Stimulated activated CD4-positive, alpha-beta T cell treated with anti-CD3 and anti-CD28 coated beads, Interleukin-4, amount 100 ng/mL, for 48 hours (primary cell): ENCODE results near the gene AKIRIN1.
"Not testable (repeated sequence)": the region's sequence is repeated elsewhere in the genome, so short reads cannot be mapped to it uniquely, and the experiment has no call there.

Source experiments
- DNase-seq, 2 donors: peaks; one replicate each; pipeline ENCODE4 v3.0.0-alpha.2; 2020; ENCODE audit warnings: low read depth in 2 of 2

Gene AKIRIN1

DNA sequence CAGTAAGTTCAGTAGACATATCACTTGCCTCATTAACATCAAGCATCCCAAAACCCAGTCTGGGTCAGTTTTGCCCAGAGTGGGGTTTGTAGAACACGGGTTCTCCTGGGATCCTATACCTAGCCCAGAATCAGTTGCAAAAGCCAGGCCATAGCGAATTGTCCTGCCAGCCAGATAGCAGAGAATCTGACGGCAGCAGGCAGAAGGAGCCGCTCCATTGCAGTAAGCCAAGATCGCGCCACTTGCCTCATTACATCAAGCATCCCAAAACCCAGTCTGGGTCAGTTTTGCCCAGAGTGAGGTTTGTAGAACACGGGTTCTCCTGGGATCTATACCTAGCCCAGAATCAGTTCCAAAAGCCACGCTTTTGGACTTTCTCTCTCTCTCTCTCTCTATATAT lies 54.2 kb downstream of the AKIRIN1 start:
- no peak for DNase-seq

DNA sequence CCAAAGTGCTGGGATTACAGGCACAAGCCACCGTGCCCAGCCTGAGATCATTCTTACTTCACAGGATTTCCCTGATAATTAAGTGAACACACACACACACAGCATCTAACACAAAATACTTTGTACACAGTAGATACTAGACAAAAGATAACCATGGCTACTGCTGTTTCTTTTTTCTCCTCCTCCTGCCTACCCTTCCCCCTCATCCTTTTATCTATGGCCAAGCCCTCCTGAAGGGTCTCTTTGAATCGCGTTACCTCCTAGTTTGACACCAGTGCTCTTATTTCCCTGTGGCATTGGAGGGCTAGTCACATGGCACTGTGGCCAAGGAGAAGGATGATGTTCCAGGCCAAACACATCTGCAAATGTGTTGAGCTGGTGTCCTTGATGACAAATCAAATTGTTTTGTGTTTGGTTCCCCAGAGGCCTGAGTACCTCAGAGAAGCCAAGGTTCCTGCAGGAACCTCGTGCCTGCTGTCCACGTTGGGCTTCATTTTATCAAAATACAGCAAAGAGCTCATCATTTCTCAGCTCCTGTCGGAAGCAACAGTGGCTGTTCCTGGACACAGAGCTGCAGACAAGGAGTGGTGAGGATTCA lies 55.6 kb downstream of the AKIRIN1 start:
- DNase-seq = no peak

DNA sequence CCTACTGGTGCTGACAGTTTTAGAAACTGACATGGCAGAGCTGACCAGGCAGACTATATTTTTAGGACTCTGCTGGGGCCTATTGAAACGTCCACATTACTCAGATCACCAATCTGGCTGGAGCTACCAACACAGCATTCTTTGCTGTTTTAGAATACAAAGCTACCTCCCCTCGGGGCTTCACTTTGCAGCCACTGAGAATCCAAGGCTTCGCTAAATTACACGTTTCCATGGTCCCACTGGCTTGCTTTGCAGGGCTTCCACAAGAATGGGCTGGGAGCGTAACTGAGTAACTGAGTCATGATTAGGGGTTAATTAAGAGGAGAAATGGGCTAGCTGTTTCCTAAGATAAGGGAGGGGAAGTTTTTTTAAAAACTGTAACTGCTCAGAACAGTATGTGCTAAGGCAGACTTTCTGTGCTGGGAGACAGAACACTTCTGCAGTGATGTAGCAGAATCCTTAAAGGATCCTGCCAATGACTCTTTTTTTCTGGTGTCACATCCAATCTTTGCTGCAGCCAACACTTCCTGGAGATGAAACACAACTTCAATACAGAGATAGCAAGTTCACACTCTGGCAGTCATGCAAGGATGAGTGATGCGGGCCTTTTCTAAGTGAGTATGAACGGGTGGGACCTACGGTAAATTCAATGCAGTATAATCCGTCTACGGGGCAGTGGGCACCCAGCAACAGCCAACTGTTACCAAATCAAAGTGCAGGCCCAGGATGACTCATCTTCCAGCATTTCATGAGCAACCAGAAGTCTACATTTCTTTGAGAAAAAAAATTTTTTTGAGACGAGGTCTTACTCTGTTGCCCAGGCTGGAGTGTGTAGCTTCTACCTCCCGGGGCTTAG lies 56.5 kb downstream of the AKIRIN1 start:
- no peak for DNase-seq

DNA sequence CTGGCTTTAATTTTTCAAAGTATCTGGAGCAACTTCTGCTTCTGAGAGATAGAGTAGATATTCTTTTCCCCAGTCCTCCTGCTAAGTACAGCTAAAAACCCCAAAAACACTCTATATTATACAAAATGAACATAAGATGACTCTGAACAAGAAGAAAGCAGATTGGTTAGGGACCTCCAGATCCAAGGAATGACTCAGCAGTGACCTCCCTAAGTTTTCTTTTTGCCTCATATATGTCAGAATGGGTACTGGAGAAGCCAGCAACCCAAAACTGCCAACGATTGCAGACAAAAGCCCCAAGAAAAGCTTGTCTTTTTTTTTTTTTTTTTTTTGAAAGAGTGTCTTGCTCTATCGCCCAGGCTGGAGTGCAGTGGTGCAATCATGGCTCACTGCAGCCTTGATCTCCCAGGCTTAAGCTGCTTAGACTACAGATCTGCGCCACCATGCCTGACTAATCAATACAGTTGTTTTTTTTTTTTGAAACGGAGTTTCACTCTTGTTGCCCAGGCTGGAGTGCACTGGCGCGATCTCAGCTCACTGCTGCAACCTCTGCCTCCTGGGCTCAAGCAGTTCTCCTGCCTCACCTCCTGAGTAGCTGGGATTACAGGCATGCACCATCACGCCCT lies 57.8 kb downstream of the AKIRIN1 start:
- no peak for DNase-seq

DNA sequence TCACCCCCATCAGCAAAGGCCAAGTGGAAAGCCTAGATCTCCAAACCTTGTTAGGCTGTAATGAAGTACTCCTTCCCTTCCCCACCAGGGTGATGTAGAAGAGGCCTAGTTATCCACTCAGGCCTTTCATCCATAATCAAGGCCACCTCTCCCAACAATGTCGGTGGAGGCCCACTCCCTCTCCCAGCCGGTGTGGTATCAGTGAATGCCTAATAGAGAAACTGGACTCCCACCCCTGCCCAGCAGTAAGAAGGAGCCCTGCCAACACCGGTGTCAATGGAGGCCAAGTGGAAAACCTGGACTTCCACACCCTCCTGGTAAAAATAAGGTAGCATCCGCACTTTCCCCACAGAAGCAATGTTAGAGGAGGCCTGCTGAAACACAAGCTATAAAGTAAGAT lies 58.9 kb downstream of the AKIRIN1 start:
- DNase-seq = no peak

DNA sequence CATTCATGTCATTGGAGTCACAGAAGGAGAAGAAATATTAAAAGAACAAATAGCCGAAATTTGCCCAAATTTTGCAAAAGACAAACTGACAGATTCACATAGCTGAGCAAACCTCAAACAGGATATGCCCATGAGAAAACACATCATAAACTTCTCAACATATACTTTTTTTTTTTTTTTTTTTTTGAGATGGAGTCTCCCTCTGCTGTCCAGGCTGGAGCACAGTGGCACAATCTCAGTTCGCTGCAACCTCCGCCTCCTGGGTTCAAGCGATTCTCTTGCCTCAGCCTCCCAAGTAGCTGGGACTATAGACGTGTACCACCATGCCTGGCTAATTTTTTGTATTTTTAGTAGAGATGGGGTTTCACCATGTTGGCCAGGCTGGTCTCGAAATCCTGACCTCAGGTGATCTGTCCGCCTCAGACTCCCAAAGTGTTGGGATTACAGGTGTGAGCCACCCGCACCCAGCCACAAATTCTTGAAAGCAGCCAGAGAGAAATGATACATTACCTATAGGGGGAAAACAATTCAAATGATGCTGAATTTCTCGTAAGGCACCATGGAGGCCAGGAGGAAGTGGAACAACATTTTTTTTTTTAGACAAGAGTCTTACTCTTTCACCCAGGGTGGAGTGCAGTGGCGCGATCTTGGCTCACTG lies 60.2 kb downstream of the AKIRIN1 start:
- DNase-seq = not testable (repeated sequence)

DNA sequence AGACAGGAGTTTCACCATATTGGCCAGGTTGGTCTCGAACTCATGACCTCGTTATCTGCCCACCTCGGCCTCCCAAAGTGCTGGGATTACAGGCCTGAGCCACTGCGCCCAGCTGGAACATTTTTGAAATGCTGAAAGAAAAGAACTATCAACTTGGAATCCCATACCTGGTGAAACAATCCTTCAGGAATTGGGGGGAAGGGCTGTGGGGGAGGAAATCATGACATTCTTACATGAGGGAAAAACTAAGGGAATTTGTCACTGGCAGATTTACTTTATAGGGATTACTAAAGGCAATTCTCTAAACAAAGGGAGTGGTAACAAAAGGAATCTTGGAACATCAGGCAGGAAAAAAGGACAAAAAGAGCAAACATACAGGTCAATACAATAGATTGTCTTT lies 60.9 kb downstream of the AKIRIN1 start:
- DNase-seq = no peak

DNA sequence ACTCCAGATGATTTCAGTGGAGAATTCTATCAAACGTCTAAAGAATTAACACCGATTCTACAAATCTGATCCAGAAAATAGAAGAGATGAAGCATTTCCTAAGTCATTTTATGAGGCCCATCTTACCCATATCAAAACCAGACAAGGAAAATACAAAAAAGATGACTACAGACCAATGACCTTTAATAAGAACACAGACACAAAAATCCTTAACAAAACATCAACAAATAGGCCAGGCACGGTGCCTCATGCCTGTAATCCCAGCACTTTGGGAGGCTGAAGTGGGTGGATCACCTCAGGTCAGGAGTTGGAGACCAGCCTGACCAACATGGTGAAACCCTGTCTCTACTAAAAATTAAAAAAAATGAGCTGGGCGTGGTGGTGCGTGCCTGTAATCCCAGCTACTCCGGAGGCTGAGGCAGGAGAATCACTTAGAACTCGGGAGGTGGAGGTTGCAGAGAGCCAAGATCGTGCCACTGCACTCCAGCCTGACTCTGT lies 64.2 kb downstream of the AKIRIN1 start:
- not testable (repeated sequence) for DNase-seq
